HEK293 (cell line): ENCODE results near the gene COQ8B.

Experiments used
- BCL11B ChIP-seq: fragments of 450-650 bp; formaldehyde crosslinking; IDR thresholded peaks from 2 replicates; pipeline ENCODE4 v1.5.1; 2016; ENCODE audit warnings: low read depth, missing biosample characterization, missing genetic modification characterization
- EGR2 ChIP-seq: fragments of 450-650 bp; formaldehyde crosslinking; IDR thresholded peaks from 2 replicates; pipeline ENCODE4 v1.5.1; 2016; ENCODE audit warnings: low read depth, missing biosample characterization, missing genetic modification characterization
- HIC1 ChIP-seq: fragments of 450-650 bp; formaldehyde crosslinking; IDR thresholded peaks from 2 replicates; pipeline ENCODE4 v1.5.1; 2016; ENCODE audit warnings: missing biosample characterization, missing genetic modification characterization
- KLF10 ChIP-seq: fragments of 450-650 bp; IDR thresholded peaks from 2 replicates; pipeline ENCODE4 v1.5.1; 2018; ENCODE audit warnings: missing biosample characterization, mild to moderate bottlenecking, missing genetic modification characterization
- OSR2 ChIP-seq: fragments of 450-650 bp; formaldehyde crosslinking; IDR thresholded peaks from 2 replicates; pipeline ENCODE4 v1.5.1; 2016; ENCODE audit warnings: missing biosample characterization, missing genetic modification characterization
- PBX3 ChIP-seq: sonication (generic); formaldehyde crosslinking; IDR thresholded peaks from 2 replicates; pipeline ENCODE4 v1.8.1; 2022; ENCODE audit warnings: mild to moderate bottlenecking, moderate library complexity, missing genetic modification reagents
- SP3 ChIP-seq: fragments of 450-650 bp; formaldehyde crosslinking; IDR thresholded peaks from 2 replicates; pipeline ENCODE4 v1.5.1; 2016; ENCODE audit warnings: missing biosample characterization, missing genetic modification characterization
- TRIM28 ChIP-seq: IDR thresholded peaks from 2 replicates; pipeline ENCODE4 v1.6.1; 2011; ENCODE audit warnings: low read length, control low read depth, borderline replicate concordance
- ZIC2 ChIP-seq: fragments of 450-650 bp; formaldehyde crosslinking; IDR thresholded peaks from 2 replicates; pipeline ENCODE4 v1.5.1; 2016; ENCODE audit warnings: missing biosample characterization, missing genetic modification characterization
- ZNF148 ChIP-seq: fragments of 450-650 bp; formaldehyde crosslinking; IDR thresholded peaks from 2 replicates; pipeline ENCODE4 v1.5.0; 2017; ENCODE audit warnings: missing biosample characterization, missing genetic modification characterization, borderline replicate concordance
- ZNF18 ChIP-seq: fragments of 450-650 bp; formaldehyde crosslinking; IDR thresholded peaks from 2 replicates; pipeline ENCODE4 v1.5.1; 2016; ENCODE audit warnings: missing biosample characterization, missing genetic modification characterization
- ZNF341 ChIP-seq: fragments of 450-650 bp; formaldehyde crosslinking; IDR thresholded peaks from 2 replicates; pipeline ENCODE4; 2016; ENCODE audit warnings: low read depth, missing biosample characterization, missing genetic modification characterization
- ZNF473 ChIP-seq: fragments of 450-650 bp; formaldehyde crosslinking; IDR thresholded peaks from 2 replicates; pipeline ENCODE4 v1.5.1; 2017; ENCODE audit warnings: missing biosample characterization, missing genetic modification characterization
- ZNF529 ChIP-seq: fragments of 450-650 bp; formaldehyde crosslinking; IDR thresholded peaks from 2 replicates; pipeline ENCODE4 v1.5.1; 2017; ENCODE audit warnings: missing genetic modification characterization, missing biosample characterization; ENCODE audit not compliant: insufficient replicate concordance
- ZNF549 ChIP-seq: fragments of 450-650 bp; IDR thresholded peaks from 2 replicates; pipeline ENCODE4 v1.5.1; 2018; ENCODE audit warnings: missing biosample characterization, missing genetic modification characterization, mild to moderate bottlenecking, inconsistent platforms, moderate library complexity
- ZNF621 ChIP-seq: fragments of 450-650 bp; formaldehyde crosslinking; IDR thresholded peaks from 2 replicates; pipeline ENCODE4 v1.5.1; 2017; ENCODE audit warnings: missing biosample characterization, missing genetic modification characterization
- ZNF623 ChIP-seq: fragments of 450-650 bp; formaldehyde crosslinking; IDR thresholded peaks from 2 replicates; pipeline ENCODE4 v1.5.1; 2016; ENCODE audit warnings: missing biosample characterization, missing genetic modification characterization
- ZNF624 ChIP-seq: fragments of 450-650 bp; formaldehyde crosslinking; IDR thresholded peaks from 2 replicates; pipeline ENCODE4 v1.5.1; 2017; ENCODE audit warnings: missing biosample characterization, missing genetic modification characterization
- ZNF654 ChIP-seq: fragments of 450-650 bp; formaldehyde crosslinking; IDR thresholded peaks from 2 replicates; pipeline ENCODE4 v1.5.1; 2016; ENCODE audit warnings: low read depth, missing biosample characterization, missing genetic modification characterization
- ZNF747 ChIP-seq: fragments of 450-650 bp; formaldehyde crosslinking; IDR thresholded peaks from 2 replicates; pipeline ENCODE4 v1.5.1; 2016; ENCODE audit warnings: missing biosample characterization, missing genetic modification characterization
- ZNF837 ChIP-seq: fragments of 450-650 bp; formaldehyde crosslinking; IDR thresholded peaks from 2 replicates; pipeline ENCODE4 v1.5.1; 2016; ENCODE audit warnings: missing biosample characterization, missing genetic modification characterization
- ZSCAN16 ChIP-seq: fragments of 450-650 bp; formaldehyde crosslinking; IDR thresholded peaks from 2 replicates; pipeline ENCODE4 v1.5.1; 2016; ENCODE audit warnings: missing biosample characterization, missing genetic modification characterization
- ZSCAN23 ChIP-seq: fragments of 450-650 bp; formaldehyde crosslinking; IDR thresholded peaks from 2 replicates; pipeline ENCODE4 v1.5.1; 2016; ENCODE audit warnings: missing biosample characterization, missing genetic modification characterization
- TF ChIP-seq, protein P1 (sequence below): fragments of 450-650 bp; formaldehyde crosslinking; IDR thresholded peaks from 2 replicates; pipeline ENCODE4 v1.5.1; 2016; ENCODE audit warnings: missing biosample characterization, missing genetic modification characterization
- TF ChIP-seq, protein P2 (sequence below): fragments of 450-650 bp; IDR thresholded peaks from 2 replicates; pipeline ENCODE4 v1.5.1; 2018; ENCODE audit warnings: missing biosample characterization, missing genetic modification characterization
- TF ChIP-seq, protein P3 (sequence below): fragments of 450-650 bp; formaldehyde crosslinking; IDR thresholded peaks from 2 replicates; pipeline ENCODE4 v1.5.1; 2017; ENCODE audit warnings: missing biosample characterization, missing genetic modification characterization

COQ8B gene

DNA sequence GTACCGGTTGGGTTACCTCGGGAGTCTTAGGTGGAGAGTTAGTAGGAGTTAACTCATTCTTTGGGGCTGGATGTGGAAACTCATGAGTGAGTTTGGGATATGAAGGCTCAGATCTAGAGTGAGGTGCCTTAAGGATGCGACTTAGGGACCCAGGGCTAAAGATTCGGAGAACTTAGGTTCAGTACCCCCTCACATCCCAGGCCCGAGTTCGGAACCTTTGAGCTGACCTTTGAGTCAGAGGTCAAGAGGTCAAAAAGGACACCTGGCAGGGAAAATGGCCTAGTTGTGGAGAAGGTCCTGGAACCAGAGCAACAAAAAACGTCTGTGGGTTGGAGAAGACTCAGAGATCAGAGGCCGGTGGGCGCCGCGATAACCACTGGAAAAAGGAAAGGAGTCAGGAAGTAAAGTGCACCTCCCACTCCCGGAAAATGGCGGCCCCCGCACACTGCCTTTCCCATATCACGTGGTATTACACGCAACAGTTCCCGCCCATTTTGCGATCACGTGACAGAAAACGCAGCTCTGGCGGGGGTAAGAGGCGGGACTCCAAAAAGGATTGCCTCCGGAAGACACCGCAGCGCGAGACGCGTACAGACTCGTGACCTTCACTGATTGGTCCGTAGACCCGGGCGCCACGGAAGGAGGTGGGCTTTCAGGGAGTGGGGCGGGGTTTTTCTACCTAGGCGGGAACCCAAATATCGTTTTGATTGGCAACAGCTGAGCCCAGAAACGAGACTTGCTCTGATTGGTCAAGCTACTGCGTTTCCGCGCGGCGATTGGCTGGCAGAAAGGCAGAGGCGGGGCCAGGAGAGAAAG lies 33.6 kb upstream of the COQ8B start, which contains the start of gene ACTMAP (continued):
- TF ChIP-seq, protein P1, sequence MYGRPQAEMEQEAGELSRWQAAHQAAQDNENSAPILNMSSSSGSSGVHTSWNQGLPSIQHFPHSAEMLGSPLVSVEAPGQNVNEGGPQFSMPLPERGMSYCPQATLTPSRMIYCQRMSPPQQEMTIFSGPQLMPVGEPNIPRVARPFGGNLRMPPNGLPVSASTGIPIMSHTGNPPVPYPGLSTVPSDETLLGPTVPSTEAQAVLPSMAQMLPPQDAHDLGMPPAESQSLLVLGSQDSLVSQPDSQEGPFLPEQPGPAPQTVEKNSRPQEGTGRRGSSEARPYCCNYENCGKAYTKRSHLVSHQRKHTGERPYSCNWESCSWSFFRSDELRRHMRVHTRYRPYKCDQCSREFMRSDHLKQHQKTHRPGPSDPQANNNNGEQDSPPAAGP = peak; percentile 93
- peak; percentile 78 for TF ChIP-seq ZNF18 (tag by site-specific recombination)
- peak; percentile 88 for TF ChIP-seq KLF10 (tag by site-specific recombination)
- no peak for TF ChIP-seq ZNF529
- no peak for TF ChIP-seq ZNF148 (tag by site-specific recombination)
- TF ChIP-seq ZNF747 (tag by site-specific recombination) = no peak
- TF ChIP-seq, protein P2, sequence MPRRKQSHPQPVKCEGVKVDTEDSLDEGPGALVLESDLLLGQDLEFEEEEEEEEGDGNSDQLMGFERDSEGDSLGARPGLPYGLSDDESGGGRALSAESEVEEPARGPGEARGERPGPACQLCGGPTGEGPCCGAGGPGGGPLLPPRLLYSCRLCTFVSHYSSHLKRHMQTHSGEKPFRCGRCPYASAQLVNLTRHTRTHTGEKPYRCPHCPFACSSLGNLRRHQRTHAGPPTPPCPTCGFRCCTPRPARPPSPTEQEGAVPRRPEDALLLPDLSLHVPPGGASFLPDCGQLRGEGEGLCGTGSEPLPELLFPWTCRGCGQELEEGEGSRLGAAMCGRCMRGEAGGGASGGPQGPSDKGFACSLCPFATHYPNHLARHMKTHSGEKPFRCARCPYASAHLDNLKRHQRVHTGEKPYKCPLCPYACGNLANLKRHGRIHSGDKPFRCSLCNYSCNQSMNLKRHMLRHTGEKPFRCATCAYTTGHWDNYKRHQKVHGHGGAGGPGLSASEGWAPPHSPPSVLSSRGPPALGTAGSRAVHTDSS (tag by site-specific recombination) = no peak
- no peak for TF ChIP-seq ZNF473
- TF ChIP-seq, protein P3, sequence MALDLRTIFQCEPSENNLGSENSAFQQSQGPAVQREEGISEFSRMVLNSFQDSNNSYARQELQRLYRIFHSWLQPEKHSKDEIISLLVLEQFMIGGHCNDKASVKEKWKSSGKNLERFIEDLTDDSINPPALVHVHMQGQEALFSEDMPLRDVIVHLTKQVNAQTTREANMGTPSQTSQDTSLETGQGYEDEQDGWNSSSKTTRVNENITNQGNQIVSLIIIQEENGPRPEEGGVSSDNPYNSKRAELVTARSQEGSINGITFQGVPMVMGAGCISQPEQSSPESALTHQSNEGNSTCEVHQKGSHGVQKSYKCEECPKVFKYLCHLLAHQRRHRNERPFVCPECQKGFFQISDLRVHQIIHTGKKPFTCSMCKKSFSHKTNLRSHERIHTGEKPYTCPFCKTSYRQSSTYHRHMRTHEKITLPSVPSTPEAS = peak; percentile 59
- TF ChIP-seq ZNF654 = no peak
- peak; percentile 34 for TF ChIP-seq ZNF341 (tag by site-specific recombination)
- 0 out of 2 replicates have a peak, but pooled peaks have one; percentile 14 for TF ChIP-seq OSR2
- TF ChIP-seq SP3 = peak; percentile 100
- TF ChIP-seq EGR2 (tag by site-specific recombination) = peak; percentile 98
- peak; percentile 52; the same call in 1 of the 2 replicates for TF ChIP-seq ZIC2 (tag by site-specific recombination)
- no peak for TF ChIP-seq TRIM28
- peak; percentile 40; the same call in 1 of the 2 replicates for TF ChIP-seq ZNF623 (tag by site-specific recombination)
- no peak for TF ChIP-seq PBX3
- no peak for TF ChIP-seq HIC1
- TF ChIP-seq ZSCAN23 (tag by site-specific recombination) = peak; percentile 92
- no peak for TF ChIP-seq ZSCAN16 (tag by site-specific recombination)
- no peak for TF ChIP-seq ZNF621 (tag by site-specific recombination)
- no peak for TF ChIP-seq ZNF837 (tag by site-specific recombination)
- no peak for TF ChIP-seq ZNF624 (tag by site-specific recombination)
- no peak for TF ChIP-seq ZNF549 (tag by site-specific recombination)
- TF ChIP-seq BCL11B = peak; percentile 100
